ENCODE data around the gene CEBPA.

GRCh38 chr19:33274663-33275558 is 27.4 kb downstream of the CEBPA start:
- TF ChIP-seq, protein P1, sequence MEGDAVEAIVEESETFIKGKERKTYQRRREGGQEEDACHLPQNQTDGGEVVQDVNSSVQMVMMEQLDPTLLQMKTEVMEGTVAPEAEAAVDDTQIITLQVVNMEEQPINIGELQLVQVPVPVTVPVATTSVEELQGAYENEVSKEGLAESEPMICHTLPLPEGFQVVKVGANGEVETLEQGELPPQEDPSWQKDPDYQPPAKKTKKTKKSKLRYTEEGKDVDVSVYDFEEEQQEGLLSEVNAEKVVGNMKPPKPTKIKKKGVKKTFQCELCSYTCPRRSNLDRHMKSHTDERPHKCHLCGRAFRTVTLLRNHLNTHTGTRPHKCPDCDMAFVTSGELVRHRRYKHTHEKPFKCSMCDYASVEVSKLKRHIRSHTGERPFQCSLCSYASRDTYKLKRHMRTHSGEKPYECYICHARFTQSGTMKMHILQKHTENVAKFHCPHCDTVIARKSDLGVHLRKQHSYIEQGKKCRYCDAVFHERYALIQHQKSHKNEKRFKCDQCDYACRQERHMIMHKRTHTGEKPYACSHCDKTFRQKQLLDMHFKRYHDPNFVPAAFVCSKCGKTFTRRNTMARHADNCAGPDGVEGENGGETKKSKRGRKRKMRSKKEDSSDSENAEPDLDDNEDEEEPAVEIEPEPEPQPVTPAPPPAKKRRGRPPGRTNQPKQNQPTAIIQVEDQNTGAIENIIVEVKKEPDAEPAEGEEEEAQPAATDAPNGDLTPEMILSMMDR (IDR thresholded peaks at IDR 0.05; ENCODE audit: low read length): no peak
- TF ChIP-seq EZH2 (IDR thresholded peaks at IDR 0.05; ENCODE audit: borderline replicate concordance, low read length): no peak

Measured in OCI-LY1 (cell line).